HG03469 (cell line): ENCODE results near the gene ALKBH5.
"Not testable (repeated sequence)": the region's sequence is repeated elsewhere in the genome, so short reads cannot be mapped to it uniquely, and the experiment has no call there.

ENCODE experiments used
- ATAC-seq: cut with Tn5 transposase; IDR thresholded peaks from one replicate; pipeline ENCODE4 v1.9.1; 2021; ENCODE audit warnings: mild to moderate bottlenecking, moderate library complexity, moderate number of reproducible peaks; ENCODE audit not compliant: unreplicated experiment

The ALKBH5 gene

GRCh38 chr17:18216906-18217305 is 33.3 kb downstream of the ALKBH5 start:
- ATAC-seq = not testable (repeated sequence)

GRCh38 chr17:18217412-18218015 is 33.9 kb downstream of the ALKBH5 start:
- no peak for ATAC-seq

- no peak for ATAC-seq
Observed at GRCh38 chr17:18218756-18219415, 35.3 kb downstream of the ALKBH5 start.

GRCh38 chr17:18224053-18224386 is 40.4 kb downstream of the ALKBH5 start:
- no peak for ATAC-seq

- ATAC-seq = no peak
Observed at GRCh38 chr17:18224387-18225120, 40.9 kb downstream of the ALKBH5 start.

- ATAC-seq = peak; percentile 72
Observed at GRCh38 chr17:18225121-18225641, 41.6 kb downstream of the ALKBH5 start, which contains the start of gene LLGL1. Gene LLGL1, plus strand, starts transcription at chr17:18225635. Its CDS starts 48 bp downstream, at chr17:18225683.

- ATAC-seq = no peak
Observed at GRCh38 chr17:18225642-18226283, 42.1 kb downstream of the ALKBH5 start.

- no peak for ATAC-seq
Observed at GRCh38 chr17:18226284-18226945, 42.8 kb downstream of the ALKBH5 start.

- no peak for ATAC-seq
Observed at GRCh38 chr17:18227635-18228034, 44.0 kb downstream of the ALKBH5 start.

- no peak for ATAC-seq
Observed at GRCh38 chr17:18228176-18228682, 44.6 kb downstream of the ALKBH5 start.

GRCh38 chr17:18229254-18229653 is 45.6 kb downstream of the ALKBH5 start:
- no peak for ATAC-seq

GRCh38 chr17:18229771-18230170 is 46.1 kb downstream of the ALKBH5 start:
- no peak for ATAC-seq

GRCh38 chr17:18230288-18231141 is 46.9 kb downstream of the ALKBH5 start:
- ATAC-seq = no peak

- no peak for ATAC-seq
Observed at GRCh38 chr17:18231164-18231563, 47.5 kb downstream of the ALKBH5 start.

- ATAC-seq = no peak
Observed at GRCh38 chr17:18233803-18234518, 50.3 kb downstream of the ALKBH5 start.

- ATAC-seq = no peak
Observed at GRCh38 chr17:18234853-18235380, 51.3 kb downstream of the ALKBH5 start.

- no peak for ATAC-seq
Observed at GRCh38 chr17:18235743-18236256, 52.2 kb downstream of the ALKBH5 start.

GRCh38 chr17:18236494-18236893 is 52.9 kb downstream of the ALKBH5 start:
- ATAC-seq = no peak

GRCh38 chr17:18237461-18237860 is 53.8 kb downstream of the ALKBH5 start:
- ATAC-seq = no peak
